CD8-positive, alpha-beta memory T cell (primary cell): ENCODE data around the gene STK32B. TPM values are rescaled to one million over a fixed set of nuclear protein-coding genes. Genes with fewer than 3 reads are reported as not detected.
A peak's percentile ranks its signal among the peaks of the same experiment; 100 is the strongest.

Experiments
- CTCF ChIA-PET: fragments of 350-600 bp; sonication (Branson Sonifier 250); formaldehyde crosslinking; loops from one replicate; lab custom pipeline; 2021; ENCODE audit warnings: antibody characterized with exemption; lab: Charles Lee
- POLR2A ChIA-PET: fragments of 350-600 bp; sonication (Branson Sonifier 250); formaldehyde crosslinking; loops from one replicate; lab custom pipeline; 2021; ENCODE audit warnings: antibody characterized with exemption; lab: Charles Lee
- DNase-seq, 5 donors: peaks; one replicate each; pipeline versions ENCODE4 v3.0.0 to v3.0.0-alpha.2; 2020 to 2022; ENCODE audit warnings: mixed read lengths in 1 of 5
- H3K27ac ChIP-seq: one replicate; pipeline ENCODE4 v1.7.0; 2013; ENCODE audit warnings: low read depth, mild to moderate bottlenecking, low read length, moderate library complexity
- H3K27me3 ChIP-seq: 2 replicates; pipeline ENCODE4 v1.7.0; 2013; ENCODE audit warnings: low read length, mild to moderate bottlenecking; ENCODE audit not compliant: insufficient read depth, poor library complexity, severe bottlenecking
- H3K36me3 ChIP-seq: 2 replicates; pipeline ENCODE4 v1.7.0; 2013; ENCODE audit warnings: mild to moderate bottlenecking, low read length, moderate library complexity; ENCODE audit not compliant: insufficient read depth
- H3K4me1 ChIP-seq: 2 replicates; pipeline ENCODE4 v1.7.0; 2013; ENCODE audit warnings: mild to moderate bottlenecking, low read length, moderate library complexity; ENCODE audit not compliant: insufficient read depth
- H3K4me3 ChIP-seq: 2 replicates; pipeline ENCODE4 v1.7.0; 2013; ENCODE audit warnings: mild to moderate bottlenecking, low read length
- H3K9me3 ChIP-seq: 2 replicates; pipeline ENCODE4 v1.7.0; 2013; ENCODE audit warnings: mild to moderate bottlenecking, low read length
- H3K27ac Mint-ChIP-seq, 8 donors: one replicate each; pipeline ENCODE4 v1.8.0; 2020 to 2021; ENCODE audit warnings: mixed read lengths in 8 of 8, mild to moderate bottlenecking in 6 of 8, inconsistent platforms in 3 of 8, moderate library complexity in 3 of 8
- H3K27me3 Mint-ChIP-seq, 2 donors: one replicate each; pipeline ENCODE4 v1.8.0; 2020 to 2021; ENCODE audit warnings: mixed read lengths in 2 of 2, mild to moderate bottlenecking in 1 of 2, moderate library complexity in 1 of 2
- H3K36me3 Mint-ChIP-seq, 3 donors: one replicate each; pipeline ENCODE4 v1.8.0; 2020 to 2021; ENCODE audit warnings: mixed read lengths in 3 of 3, inconsistent platforms in 1 of 3, mild to moderate bottlenecking in 1 of 3
- H3K4me1 Mint-ChIP-seq, 3 donors: one replicate each; pipeline ENCODE4 v1.8.0; 2020 to 2021; ENCODE audit warnings: mixed read lengths in 3 of 3, inconsistent platforms in 1 of 3, mild to moderate bottlenecking in 1 of 3
- H3K4me3 Mint-ChIP-seq, 7 donors: one replicate each; pipeline ENCODE4 v1.8.0; 2020 to 2021; ENCODE audit warnings: mixed read lengths in 7 of 7, mild to moderate bottlenecking in 6 of 7, moderate library complexity in 4 of 7, inconsistent platforms in 2 of 7
- H3K9me3 Mint-ChIP-seq, 5 donors: one replicate each; pipeline ENCODE4 v1.8.0; 2020 to 2022; ENCODE audit warnings: mixed read lengths in 5 of 5, mild to moderate bottlenecking in 3 of 5, moderate library complexity in 2 of 5, inconsistent platforms in 1 of 5
- polyA plus RNA-seq: library from polyadenylated mRNA; unstranded; fragments of 300-500 nt; fragmentation: Illumina TruSeq; gene quantifications from one replicate; pipeline ENCODE4 v1.2.3, GENCODE V29; 2021
- total RNA-seq, 2 experiments: library from RNA; stranded (reverse); gene quantifications; one replicate each; pipeline ENCODE4 v1.2.3, GENCODE V29; 2021

STK32B gene
- total and polyA plus RNA-seq, 3 experiments from 2014 or later, result not detected

DNA sequence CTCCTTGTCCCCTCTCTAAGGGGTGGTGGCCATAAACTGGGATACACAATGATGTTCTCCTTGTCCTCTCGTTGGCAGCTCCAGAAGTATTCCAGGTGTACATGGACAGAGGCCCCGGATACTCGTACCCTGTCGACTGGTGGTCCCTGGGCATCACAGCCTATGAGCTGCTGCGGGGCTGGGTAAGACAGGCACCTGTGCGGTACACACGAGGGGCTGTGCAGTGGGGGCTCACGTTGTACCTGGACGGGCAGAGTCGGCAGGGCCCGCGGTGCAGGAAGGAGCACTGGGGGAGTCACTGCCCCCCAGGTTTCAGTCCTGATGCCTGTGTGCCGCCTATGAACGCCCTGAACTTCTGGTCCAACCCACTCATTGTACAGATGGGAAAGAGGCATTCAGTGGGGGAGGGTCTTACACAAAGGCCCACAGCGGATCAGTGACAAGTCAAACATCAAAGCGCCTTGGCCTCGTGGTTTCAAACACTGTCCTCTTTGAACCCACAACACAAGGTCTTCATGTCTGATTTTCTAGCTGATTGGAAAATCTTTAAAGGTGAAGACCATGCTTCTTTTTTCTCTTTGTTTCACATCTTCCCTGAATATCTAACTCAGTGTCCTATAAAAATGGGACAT lies 395.4 kb downstream of the STK32B start:
- Mint-ChIP-seq H3K4me1 (no peaks in the 10 kb centered on the region), H3K36me3 (no peaks in the 10 kb centered on the region), H3K9me3 (peaks cover 0 to 7% (median 0%) of the 10 kb centered on the region in 5 donors), H3K27ac (no peak overlapping the region), H3K4me3 (no peak overlapping the region), H3K27me3 (peaks cover 0 to 3% of the 10 kb centered on the region in 2 donors)
- H3K4me1 ChIP-seq, result no peaks in the 10 kb centered on the region
- H3K27ac ChIP-seq, result no peak overlapping the region
- ChIA-PET CTCF (no interaction called here), POLR2A (no interaction called here)
- no peaks in the 10 kb centered on the region for H3K9me3 ChIP-seq
- no peaks in the 10 kb centered on the region for H3K27me3 ChIP-seq
- no peak for DNase-seq
- no peaks in the 10 kb centered on the region for H3K36me3 ChIP-seq
- no peak overlapping the region for H3K4me3 ChIP-seq

DNA sequence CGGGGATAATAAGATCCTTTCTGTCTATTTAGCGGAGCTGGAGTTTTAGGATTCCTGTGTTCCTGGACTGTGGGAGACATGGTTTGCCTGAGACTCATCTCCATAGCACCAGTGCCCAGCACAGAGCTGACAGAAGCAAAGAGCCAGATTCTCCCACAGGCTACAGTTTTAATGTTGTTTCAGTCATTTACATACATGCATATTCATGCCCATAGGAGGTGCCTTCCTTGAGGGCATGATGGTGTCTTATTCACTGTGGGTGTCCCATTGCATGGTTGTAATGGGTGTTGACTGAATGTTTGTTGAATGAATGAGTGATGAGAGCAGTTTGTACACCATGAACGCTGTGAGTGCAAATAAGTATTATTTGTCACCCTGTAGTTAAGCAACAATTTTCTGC lies 396.5 kb downstream of the STK32B start:
- ChIA-PET POLR2A (no interaction called here), CTCF (no interaction called here)
- Mint-ChIP-seq H3K27me3 (peaks cover 0 to 4% of the 10 kb centered on the region in 2 donors), H3K36me3 (no peaks in the 10 kb centered on the region), H3K4me3 (no peak overlapping the region), H3K9me3 (peaks cover 0 to 7% (median 0%) of the 10 kb centered on the region in 5 donors), H3K27ac (peak overlapping the region in 1 of 8 donors; percentile 8), H3K4me1 (no peaks in the 10 kb centered on the region)
- Histone ChIP-seq H3K9me3 (no peaks in the 10 kb centered on the region), H3K36me3 (no peaks in the 10 kb centered on the region), H3K27me3 (no peaks in the 10 kb centered on the region), H3K4me1 (no peaks in the 10 kb centered on the region), H3K27ac (no peak overlapping the region), H3K4me3 (no peak overlapping the region)
- DNase-seq, result no peak

DNA sequence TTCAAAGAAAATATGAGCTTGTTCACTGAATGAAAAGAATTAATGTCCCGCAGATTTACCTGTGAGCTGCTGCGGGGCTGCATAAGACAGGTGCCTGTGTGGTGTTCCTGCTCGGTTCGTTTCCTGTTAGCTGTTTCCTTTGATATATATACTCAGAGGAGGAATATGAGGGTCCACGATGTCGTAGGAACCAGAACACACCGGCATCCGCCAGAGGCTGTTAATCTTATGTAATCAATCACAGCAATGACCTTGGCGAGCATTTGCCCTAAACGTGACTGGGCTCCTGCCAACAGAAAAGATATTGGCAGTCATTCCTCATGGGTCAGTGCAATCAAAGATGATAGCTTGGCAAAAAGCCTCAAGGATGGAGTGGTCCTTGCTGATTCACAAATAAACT lies 396.9 kb downstream of the STK32B start:
- H3K4me3 ChIP-seq, result no peak overlapping the region
- H3K27ac ChIP-seq, result no peak overlapping the region
- Mint-ChIP-seq H3K9me3 (peaks cover 0 to 6% (median 0%) of the 10 kb centered on the region in 5 donors), H3K36me3 (no peaks in the 10 kb centered on the region), H3K27ac (no peak overlapping the region), H3K4me3 (no peak overlapping the region), H3K27me3 (peaks cover 0 to 4% of the 10 kb centered on the region in 2 donors), H3K4me1 (no peaks in the 10 kb centered on the region)
- CTCF ChIA-PET, result no interaction called here
- H3K9me3 ChIP-seq, result no peaks in the 10 kb centered on the region
- no peaks in the 10 kb centered on the region for H3K36me3 ChIP-seq
- DNase-seq, result no peak
- no peaks in the 10 kb centered on the region for H3K27me3 ChIP-seq
- POLR2A ChIA-PET, result no interaction called here
- no peaks in the 10 kb centered on the region for H3K4me1 ChIP-seq

DNA sequence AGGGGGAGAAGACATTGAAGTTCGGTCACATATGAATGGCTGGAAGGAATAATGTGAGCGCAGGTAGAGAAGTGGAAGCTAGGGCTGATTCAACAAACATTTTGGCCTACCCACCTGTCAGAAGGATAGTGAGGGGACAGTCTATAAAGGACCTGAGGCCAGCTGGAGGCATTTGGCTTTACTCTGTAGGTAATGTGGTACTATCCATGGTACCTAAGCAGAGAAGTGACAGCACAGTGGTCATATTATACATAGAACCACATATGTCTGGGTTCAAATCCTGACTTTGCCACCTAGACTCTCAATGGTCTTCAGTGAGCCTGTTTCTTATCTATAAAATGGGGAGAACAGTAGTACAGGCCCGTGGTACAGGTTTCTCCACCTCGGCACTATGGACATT lies 400.0 kb downstream of the STK32B start:
- DNase-seq, result no peak
- Histone ChIP-seq H3K27ac (no peak overlapping the region), H3K4me3 (no peak overlapping the region), H3K9me3 (no peaks in the 10 kb centered on the region), H3K36me3 (no peaks in the 10 kb centered on the region), H3K4me1 (no peaks in the 10 kb centered on the region), H3K27me3 (no peaks in the 10 kb centered on the region)
- Mint-ChIP-seq H3K36me3 (no peaks in the 10 kb centered on the region), H3K27ac (no peak overlapping the region), H3K4me1 (no peaks in the 10 kb centered on the region), H3K27me3 (peaks cover 0 to 4% of the 10 kb centered on the region in 2 donors), H3K9me3 (no peaks in the 10 kb centered on the region), H3K4me3 (no peak overlapping the region)
- ChIA-PET POLR2A (no interaction called here), CTCF (no interaction called here)

DNA sequence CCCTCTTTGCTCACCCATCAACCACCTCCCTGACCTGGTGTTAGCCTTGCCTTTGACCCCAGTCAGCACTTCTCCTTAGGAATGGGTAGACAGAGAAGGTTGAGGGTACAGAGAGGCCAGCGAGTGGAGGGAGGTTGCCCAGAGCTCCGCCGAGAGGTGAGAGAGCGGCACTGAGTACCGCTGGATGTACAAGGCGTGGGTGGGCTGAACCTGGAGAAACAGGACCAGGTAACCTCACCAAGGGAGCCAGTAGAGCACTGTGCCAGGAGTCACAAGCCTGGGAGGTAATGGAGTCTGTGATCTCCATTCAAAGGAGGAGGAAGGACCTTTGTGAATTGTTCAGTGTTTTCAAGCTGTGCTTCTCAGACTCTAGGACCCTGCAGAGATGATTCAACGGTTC lies 400.9 kb downstream of the STK32B start:
- no peak overlapping the region for H3K27ac Mint-ChIP-seq
- DNase-seq, result no peak
- Histone ChIP-seq H3K27me3 (no peaks in the 10 kb centered on the region), H3K9me3 (no peaks in the 10 kb centered on the region), H3K27ac (no peak overlapping the region), H3K4me3 (no peak overlapping the region), H3K36me3 (no peaks in the 10 kb centered on the region), H3K4me1 (no peaks in the 10 kb centered on the region)
- CTCF ChIA-PET, result no interaction called here
- H3K4me3 Mint-ChIP-seq, result no peak overlapping the region
- H3K9me3 Mint-ChIP-seq, result peaks cover 0 to 2% (median 0%) of the 10 kb centered on the region in 5 donors
- peaks cover 0 to 4% of the 10 kb centered on the region in 2 donors for H3K27me3 Mint-ChIP-seq
- H3K36me3 Mint-ChIP-seq, result no peaks in the 10 kb centered on the region
- no peaks in the 10 kb centered on the region for H3K4me1 Mint-ChIP-seq
- POLR2A ChIA-PET, result no interaction called here

DNA sequence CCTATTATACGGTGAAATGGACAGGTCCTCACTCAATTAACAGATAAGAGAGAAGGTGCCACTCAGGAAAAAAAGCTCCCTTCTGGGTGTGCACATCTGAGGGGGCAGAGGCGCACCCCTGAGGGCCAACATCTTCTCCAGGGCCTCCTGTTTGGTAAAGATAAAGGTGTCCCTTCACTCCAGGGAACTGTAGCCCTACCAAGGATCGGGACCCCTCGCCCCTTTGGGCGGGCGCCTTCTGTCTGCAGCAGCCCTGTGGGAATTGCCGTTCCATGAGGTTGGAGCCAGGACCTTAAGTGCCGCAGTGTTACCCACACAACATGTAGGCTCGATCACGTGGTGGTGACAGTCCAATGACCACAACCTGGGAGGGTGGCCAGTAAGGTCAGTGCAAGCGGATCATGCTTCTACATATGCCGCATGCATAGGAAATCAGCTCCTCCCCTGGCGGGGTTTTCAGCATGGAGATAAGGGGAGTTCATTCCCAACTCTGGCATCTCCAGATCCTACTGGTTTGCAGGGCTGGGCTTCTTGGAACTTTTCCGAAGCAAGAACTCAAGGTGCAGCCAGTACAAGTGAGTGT lies 403.8 kb downstream of the STK32B start:
- no peaks in the 10 kb centered on the region for H3K36me3 Mint-ChIP-seq
- H3K27me3 Mint-ChIP-seq, result peaks cover 0 to 2% of the 10 kb centered on the region in 2 donors
- H3K27ac Mint-ChIP-seq, result no peak overlapping the region
- Histone ChIP-seq H3K27me3 (no peaks in the 10 kb centered on the region), H3K4me1 (no peaks in the 10 kb centered on the region), H3K27ac (no peak overlapping the region), H3K9me3 (no peaks in the 10 kb centered on the region), H3K36me3 (no peaks in the 10 kb centered on the region), H3K4me3 (no peak overlapping the region)
- POLR2A ChIA-PET, result no interaction called here
- CTCF ChIA-PET, result no interaction called here
- no peak overlapping the region for H3K4me3 Mint-ChIP-seq
- H3K4me1 Mint-ChIP-seq, result no peaks in the 10 kb centered on the region
- DNase-seq, result no peak
- H3K9me3 Mint-ChIP-seq, result peaks cover 0 to 2% (median 0%) of the 10 kb centered on the region in 5 donors

DNA sequence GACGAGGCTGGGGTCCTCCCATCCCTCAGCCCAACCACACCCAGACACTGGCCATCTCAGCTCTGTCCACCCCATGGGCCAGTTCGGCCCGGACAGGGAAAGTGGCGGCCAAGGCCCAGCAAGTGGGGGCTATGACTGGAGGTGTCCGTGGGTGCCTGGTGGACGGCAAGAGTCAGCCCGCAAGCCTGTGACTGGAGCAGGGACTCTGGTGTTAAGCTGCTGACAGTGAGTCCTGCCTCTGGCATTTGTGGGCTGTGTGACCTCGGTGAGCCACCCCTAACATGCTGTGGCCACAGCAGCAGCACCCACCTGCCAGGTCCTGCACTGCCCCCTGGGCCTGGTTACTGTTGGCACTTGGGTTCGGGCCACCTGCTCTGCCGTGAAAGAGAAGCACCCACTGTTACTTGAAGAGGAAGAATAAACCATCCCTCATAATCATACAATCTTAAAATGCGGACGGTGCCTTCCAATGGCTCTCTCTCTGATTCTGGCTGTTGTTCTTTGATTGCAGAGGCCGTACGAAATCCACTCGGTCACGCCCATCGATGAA lies 405.1 kb downstream of the STK32B start:
- ChIA-PET CTCF (no interaction called here), POLR2A (no interaction called here)
- H3K36me3 Mint-ChIP-seq, result no peaks in the 10 kb centered on the region
- Histone ChIP-seq H3K4me1 (no peaks in the 10 kb centered on the region), H3K36me3 (no peaks in the 10 kb centered on the region), H3K9me3 (no peaks in the 10 kb centered on the region), H3K4me3 (no peak overlapping the region), H3K27me3 (no peaks in the 10 kb centered on the region), H3K27ac (no peak overlapping the region)
- H3K9me3 Mint-ChIP-seq, result peaks cover 0 to 2% (median 0%) of the 10 kb centered on the region in 5 donors
- DNase-seq, result no peak
- no peak overlapping the region for H3K4me3 Mint-ChIP-seq
- peaks cover 0 to 2% of the 10 kb centered on the region in 2 donors for H3K27me3 Mint-ChIP-seq
- no peak overlapping the region for H3K27ac Mint-ChIP-seq
- H3K4me1 Mint-ChIP-seq, result no peaks in the 10 kb centered on the region

DNA sequence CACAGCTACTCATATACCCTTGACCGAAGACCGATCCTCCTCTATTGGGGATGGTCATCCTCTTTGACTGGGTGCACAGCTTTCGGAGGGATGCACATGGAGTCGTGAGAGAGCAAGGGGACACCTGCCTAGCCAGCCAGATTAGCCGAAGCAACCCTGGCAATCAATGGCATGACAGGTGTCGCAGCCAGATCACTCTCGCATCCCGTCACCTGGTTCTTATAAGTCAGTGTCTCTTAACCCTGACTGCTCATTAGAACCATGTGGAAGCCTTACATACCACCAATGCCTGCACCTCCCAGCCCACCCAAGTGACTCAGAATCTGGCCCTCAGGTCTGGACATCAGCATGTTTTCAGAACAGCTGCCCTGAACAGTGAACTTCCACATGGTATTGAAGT lies 407.4 kb downstream of the STK32B start:
- Histone ChIP-seq H3K36me3 (no peaks in the 10 kb centered on the region), H3K4me3 (no peak overlapping the region), H3K27me3 (no peaks in the 10 kb centered on the region), H3K27ac (no peak overlapping the region), H3K4me1 (no peaks in the 10 kb centered on the region), H3K9me3 (no peaks in the 10 kb centered on the region)
- Mint-ChIP-seq H3K36me3 (no peaks in the 10 kb centered on the region), H3K9me3 (peaks cover 0 to 2% (median 0%) of the 10 kb centered on the region in 5 donors), H3K27me3 (peaks cover 0 to 1% of the 10 kb centered on the region in 2 donors), H3K4me1 (no peaks in the 10 kb centered on the region), H3K27ac (no peak overlapping the region), H3K4me3 (no peak overlapping the region)
- ChIA-PET POLR2A (no interaction called here), CTCF (no interaction called here)
- no peak for DNase-seq
